HK-2 (cell line): Measurements from ENCODE around the gene GLIS2.

Source experiments
- DNase-seq: peaks from one replicate; pipeline ENCODE4 v3.0.0-alpha.2; 2018; ENCODE audit not compliant: unreplicated experiment

The GLIS2 gene

GRCh38 chr16:4297480-4297879 is 18.4 kb upstream of the GLIS2 start:
- no peak for DNase-seq

DNA sequence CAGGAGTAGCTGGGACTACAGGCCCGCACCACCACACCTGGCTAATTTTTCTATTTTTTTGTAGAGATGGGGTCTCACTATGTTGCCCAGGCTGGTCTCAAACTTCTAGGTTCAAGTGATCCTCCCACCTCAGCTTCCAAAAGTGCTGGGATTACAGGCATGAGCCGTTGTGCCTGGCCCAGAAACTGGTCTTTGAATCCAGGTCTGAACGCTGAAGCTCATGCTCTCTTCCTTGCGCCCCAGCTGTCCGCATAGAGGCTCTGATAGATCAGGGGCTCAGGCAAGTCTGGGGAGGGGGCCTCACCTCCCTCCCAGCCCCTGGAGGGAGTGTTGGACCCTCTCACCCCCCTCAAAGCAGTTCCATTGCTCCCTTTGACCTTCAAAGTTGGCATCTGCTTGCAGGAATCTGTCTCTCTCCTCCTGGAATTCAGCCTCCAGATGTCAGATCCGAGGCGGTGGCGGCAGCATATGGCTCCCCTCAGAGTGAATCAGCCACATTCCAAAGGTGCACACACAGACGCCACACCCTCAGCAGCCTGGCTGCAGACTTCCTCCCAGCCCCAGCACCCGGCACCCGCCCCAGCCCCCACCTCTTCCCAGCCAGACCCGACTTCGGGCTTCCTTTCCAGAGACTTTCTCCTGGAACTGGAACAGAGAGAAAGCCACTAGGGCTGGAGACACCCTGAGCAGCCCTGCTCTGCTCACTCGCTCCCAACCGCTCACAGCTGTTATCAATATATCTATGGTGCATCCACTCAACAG is 16.9 kb upstream of the GLIS2 start:
- DNase-seq, result peak; percentile 84

DNA sequence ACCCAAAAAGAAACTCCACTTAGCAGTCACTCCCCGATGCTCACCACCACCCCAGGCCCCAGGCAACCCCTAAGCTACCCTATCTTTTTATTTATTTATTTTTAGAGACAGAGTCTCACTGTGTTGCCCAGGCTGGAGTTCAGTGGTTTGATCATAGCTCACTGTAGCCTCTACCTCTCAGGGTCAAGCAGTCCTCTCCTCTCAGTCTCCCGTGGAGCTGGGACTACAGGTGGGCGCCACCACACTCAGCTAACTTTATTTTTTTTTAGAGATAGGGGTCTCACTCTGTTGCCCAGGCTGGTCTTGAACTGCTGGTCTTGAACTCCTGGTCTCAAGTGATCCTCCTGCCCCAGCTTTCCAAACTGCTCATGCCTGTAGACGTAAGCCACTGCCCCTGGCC is 14.7 kb upstream of the GLIS2 start:
- DNase-seq, result no peak

DNA sequence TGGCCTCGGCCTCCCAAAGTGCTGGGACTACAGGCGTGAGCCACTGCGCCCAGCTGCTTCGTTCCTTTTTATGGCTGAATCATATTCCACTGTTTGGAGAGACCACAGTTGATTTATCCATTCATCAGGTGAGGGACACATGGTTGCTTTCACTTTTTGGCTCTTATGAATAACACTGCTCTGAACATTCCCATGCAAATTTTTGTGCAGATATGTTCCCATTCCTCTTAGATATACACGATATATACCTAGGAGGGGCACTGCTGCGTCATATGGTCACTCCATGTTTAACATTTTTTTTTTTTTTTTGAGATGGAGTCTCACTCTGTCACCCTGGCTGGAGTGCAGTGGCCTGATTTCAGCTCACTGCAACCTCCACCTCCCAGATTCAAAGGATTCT is 13.9 kb upstream of the GLIS2 start:
- no peak for DNase-seq

DNA sequence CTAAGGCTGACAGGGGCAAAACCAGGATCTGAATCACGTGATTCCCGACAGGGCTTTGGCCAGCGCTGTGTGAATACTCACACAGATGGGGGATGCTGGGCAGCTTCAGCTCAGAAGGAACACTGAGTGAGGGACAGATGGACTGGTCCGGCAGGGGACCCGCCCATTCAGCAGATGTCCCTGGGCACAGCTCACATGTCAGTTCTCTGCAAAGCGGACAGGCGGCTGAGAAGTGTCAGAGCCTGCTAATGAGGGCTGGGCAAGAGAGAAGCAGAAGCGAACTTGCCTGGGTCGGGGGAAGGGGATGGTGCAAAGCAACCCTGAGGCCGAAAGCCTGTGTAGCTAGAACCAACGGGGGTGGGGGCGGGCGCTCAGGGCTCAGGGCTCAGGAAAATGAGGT is 11.9 kb upstream of the GLIS2 start:
- no peak for DNase-seq

DNA sequence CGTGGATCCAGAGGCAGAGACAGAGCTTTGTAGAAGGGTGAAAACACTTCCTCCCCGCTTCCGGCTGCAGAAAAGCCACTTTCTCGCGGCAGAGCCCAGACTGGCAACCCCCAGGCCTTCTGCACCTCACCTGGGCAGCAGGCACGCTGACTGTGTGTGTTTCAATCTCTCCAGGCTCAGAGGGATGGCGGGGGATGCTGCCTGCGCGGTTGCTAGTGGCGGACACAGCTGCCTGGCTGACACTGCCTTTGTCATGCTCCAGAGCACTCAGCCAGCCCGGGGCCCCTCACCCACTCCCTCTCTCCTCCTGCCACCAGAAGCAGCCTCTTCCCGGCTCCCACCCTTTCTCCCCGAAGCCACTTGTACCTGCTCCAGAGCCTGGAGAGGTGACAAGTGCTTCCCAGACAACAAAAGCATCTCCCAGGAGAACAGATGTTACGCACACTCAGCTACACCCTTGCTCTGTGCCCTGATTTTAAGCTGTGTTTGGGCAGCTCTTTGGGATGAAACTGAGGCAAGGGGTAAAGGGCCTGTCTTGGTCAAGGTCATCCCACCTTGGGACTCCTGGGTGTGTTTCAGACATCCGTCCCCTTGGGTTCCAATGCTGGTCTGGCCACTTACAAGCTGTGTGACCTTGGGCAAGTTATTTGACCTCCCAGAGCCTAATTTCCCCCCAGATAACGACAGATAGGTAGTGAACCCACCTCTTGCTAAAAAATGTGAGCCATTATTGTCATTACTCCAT is 9.2 kb upstream of the GLIS2 start:
- DNase-seq, result peak; percentile 42

DNA sequence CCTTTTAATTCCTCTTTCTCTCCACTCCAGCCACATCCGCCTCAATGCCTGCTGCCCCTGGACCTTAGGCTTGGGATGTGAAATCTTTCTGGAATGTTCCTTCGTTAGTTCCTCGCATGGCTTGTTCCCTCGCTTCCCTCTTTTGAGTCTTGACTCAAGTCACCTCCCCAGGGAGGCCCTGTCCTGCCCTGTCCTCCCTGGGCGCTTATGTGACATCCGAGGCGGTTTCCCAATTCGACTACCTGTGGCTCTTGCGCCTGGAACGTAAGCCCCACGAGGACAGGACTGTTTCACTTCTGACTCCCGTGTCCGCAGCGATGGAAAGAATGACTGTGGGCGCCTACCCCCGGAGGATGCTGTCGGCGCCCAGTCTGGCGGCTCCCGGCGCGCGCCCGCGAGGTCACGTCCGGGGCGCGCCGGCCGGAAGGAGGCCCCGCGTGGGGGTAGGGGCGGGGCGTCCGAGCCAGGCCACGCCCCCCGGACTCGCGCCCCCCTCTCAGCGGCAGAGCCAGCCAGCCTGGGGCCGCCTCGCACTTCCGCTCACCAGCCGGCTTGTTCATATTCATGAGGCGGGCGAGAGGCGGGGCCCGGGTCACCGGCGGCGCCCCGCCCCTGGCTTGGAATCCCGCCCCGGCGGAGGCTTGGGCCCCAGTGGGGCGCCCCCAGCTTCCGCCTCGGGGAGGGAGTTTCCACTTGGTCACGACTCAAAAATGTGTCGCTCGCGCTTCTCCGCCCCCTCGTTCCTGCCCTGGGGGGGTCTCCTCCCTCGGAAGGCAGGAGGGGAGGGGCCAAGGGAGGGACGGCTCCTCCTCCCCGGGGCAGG is 8.4 kb upstream of the GLIS2 start:
- peak; percentile 88 for DNase-seq

- no peak for DNase-seq
Measured at GRCh38 chr16:4309102-4309832, 6.6 kb upstream of the GLIS2 start.

DNA sequence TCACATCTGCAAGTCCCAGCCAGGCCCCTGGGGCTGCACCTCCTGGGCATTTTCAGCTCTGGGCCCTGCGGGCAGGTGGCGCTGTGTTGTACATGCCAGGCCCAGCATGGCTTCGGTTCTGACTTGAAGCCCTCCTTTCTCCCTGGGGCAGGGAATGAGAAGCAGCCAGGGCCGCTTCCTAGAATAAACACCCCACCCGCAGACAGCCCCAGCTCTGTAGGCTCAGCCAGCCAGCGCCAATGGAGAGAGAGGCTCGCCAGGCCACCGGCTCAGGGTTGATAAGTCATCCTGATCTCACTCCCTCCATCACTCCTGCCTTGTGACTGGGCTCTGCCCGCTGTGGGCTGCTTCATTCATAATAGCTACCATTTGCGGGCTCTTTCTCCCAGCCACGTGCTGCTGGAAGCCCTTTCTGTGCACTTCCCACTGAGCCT is 6.0 kb upstream of the GLIS2 start:
- peak; percentile 49 for DNase-seq

- peak; percentile 85 for DNase-seq
Measured at GRCh38 chr16:4313563-4314531, 2.0 kb upstream of the GLIS2 start.

DNA sequence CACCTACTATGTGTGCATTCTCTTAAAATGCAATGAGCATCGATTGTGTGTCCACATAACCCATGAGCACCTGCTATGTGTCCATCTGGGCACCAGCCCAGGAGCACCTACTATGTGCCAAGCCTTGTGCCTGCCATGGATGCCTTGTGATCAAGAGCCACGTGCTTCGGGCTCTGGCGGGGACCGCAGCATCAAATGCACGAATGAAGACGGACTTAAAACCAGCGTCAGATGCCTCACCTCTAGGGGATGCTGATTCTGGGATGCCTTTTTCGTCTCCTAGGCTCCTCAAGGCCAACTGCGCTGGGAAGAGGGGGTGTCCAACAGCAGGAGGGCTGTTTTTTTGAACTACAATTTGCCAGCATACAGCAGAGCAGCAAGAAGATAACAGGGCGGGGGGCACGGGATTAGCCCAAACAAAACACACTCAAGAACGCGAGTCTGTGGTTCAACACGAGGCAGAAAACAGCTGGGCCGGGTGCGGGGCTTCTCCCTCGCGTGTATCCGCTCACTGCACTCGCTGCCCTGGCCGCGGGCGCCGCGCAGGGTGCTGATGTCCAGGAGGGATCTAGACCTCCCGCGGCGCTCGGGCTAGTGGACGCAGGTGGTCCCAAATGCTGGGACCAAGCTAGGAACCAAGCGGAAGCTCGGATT is 1.2 kb upstream of the GLIS2 start:
- peak; percentile 44 for DNase-seq

DNA sequence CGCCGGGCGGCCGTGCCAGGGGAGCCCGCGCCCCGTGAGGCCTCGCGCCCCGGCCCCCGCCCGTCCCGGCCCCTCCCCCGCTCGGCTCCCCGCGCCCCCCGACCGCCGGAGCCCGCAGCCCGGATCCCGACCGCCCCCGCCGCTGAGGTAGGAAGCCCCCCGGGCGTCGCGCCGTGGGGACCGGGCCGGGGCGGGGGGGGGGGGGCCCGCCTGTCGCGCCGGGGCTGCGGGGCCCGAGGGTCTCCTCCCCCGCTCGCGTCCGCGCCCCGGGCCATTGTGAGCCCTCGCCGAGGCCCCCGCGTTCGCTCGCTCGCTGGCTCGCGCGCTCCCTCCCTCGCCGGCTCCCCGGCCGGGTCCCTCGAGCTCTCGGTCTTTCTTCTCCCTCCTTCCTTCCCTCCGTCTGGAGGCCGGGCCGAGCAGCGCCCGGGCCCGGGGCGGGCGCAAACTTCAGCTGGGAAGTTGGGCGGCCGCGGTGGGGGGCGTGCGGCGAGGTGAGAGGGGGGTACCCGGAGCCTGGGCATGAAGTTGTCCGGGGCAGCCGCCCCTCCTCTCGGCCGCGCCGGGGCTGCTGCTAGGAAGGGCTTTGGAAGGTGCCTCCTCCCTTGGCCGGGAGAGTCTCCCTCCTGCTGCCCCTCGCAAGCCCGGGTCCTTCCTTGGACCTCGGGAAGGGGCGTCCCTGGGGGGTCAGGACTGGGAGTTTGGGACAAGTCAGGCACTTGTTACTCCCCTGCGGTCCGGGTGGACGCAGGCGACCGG is 419 bp downstream of the GLIS2 start:
- peak; percentile 40 for DNase-seq

- DNase-seq, result peak; percentile 50
Measured at GRCh38 chr16:4316864-4317531, 1.1 kb downstream of the GLIS2 start.

DNA sequence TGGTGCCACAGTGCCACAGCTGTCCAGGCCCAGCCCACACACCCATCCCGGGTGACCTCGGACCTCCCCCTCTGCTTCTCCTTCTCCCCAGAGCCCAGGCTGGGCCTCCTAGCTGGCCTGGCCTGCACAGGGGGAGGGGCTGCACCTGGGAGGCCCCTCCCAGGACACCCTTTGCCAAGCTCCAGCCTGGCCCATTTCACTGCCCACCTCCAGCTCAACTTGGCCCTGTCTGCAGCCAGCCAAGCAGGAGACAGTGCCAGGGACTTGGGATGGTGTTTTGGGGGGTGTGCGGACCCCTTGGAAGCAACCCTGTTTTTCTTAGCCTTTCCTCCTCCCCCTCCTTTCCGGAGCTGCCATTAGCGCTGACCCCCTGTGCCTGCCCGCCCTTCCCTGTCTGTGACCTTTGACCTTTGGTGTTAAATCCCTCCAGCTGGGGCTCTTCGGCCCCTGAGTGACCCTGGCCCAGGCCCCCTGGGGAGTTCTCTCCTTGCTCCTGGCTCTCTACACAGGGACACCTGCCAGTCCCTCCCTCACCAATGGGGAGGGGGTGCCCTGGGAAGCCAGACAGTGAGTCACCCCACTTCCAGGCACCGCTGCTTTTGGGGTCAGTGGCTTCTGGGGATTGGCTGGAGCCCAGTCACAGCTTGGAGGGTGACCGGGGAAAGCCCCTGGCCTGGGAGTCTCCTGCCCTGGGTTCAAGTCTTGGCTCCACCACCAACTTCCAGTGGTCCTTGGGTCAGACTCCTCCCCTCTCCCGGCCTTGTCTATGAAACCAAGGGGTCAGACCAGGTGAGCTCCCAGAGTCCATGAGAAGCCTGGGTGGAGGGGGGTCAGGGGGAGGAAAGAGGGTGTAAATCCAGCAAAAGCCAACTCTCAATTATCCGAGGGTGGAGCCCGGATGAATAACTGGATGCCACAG is 1.9 kb downstream of the GLIS2 start:
- DNase-seq, result peak; percentile 37

- DNase-seq, result no peak
Measured at GRCh38 chr16:4318451-4318910, 2.6 kb downstream of the GLIS2 start.

DNA sequence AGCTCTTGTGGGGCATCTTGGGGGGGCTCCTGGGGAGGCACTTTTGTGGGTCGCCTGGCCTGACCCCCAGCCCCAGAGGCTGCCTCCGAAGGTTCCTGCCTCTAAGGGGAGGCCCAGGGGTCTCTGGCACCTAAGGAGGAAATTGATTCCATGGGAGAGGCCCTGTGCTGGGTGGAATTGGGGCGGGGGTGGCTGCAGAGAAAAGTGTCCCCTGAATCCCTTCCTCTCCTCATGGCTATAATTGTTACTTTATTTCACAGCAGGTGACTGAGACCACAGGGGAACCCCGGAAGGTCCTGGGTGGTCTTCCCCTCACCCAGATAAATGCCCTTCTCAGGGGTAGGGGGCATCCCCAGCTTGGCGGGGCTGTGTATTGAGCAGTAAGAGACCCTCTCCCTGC is 3.1 kb downstream of the GLIS2 start:
- no peak for DNase-seq
